Measurements from ENCODE around the gene MOV10. TPM values are rescaled to one million over a fixed set of nuclear protein-coding genes. Genes with fewer than 3 reads are reported as not detected.
A peak's percentile ranks its signal among the peaks of the same experiment; 100 is the strongest.

The MOV10 gene
- total and polyA plus RNA-seq, 2 of the 13 experiments (the other 11 are each of a cell fraction or from before 2014, with no cell fraction given), result 56.4 to 58.2 TPM

DNA sequence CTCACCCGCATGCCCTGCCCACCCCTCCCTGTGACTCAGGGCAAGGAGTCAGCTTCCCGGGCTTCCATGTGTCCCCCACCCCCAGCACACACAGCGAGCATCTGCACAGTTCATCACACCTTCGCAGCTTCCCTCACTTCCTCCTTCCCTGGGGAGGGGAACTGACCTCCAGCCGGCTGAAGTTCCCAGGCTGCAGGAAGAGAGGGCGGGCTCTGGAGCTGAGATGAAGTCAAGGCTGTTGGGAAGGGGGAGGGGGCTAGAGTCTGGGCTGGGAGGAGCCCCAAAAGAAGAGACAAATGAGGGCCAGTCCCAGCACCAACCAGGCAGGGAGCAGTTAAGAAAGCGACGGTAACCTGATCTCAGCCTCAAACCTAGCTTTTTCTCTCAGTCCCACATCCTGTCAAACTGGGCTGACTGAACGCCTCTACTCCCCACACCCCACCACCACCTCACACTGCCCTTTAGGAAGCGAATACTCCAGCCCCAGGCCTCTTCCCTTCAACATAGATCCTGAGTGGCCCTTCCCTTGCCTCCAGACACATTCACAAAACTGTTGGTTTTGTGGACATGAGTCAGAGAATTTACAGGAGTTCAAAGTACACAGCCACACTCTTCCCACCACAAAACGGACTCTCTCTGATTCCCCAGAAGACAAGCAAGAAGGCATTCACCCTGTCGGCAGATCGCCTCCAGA is 30.6 kb downstream of the MOV10 start (continued):
- TF ChIP-seq, protein P1, sequence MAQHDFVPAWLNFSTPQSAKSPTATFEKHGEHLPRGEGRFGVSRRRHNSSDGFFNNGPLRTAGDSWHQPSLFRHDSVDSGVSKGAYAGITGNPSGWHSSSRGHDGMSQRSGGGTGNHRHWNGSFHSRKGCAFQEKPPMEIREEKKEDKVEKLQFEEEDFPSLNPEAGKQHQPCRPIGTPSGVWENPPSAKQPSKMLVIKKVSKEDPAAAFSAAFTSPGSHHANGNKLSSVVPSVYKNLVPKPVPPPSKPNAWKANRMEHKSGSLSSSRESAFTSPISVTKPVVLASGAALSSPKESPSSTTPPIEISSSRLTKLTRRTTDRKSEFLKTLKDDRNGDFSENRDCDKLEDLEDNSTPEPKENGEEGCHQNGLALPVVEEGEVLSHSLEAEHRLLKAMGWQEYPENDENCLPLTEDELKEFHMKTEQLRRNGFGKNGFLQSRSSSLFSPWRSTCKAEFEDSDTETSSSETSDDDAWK (CRISPR knock-in tag; IDR thresholded peaks at IDR 0.05), result no peak
- TF ChIP-seq NR2F6 (IDR thresholded peaks at IDR 0.05) (no peak), NR2F6 (CRISPR knock-in tag; IDR thresholded peaks at IDR 0.05) (peak; percentile 42; the same call in 1 of the 2 replicates), PITX1 (CRISPR knock-in tag; IDR thresholded peaks at IDR 0.05) (no peak), SMAD3 (CRISPR knock-in tag; IDR thresholded peaks at IDR 0.05) (no peak; the same call in 1 of the 2 replicates), RELA (CRISPR knock-in tag; IDR thresholded peaks at IDR 0.05) (no peak), SP5 (CRISPR knock-in tag; IDR thresholded peaks at IDR 0.05; ENCODE audit: borderline replicate concordance, low read depth) (0 out of 2 replicates have a peak, but pooled peaks have one; percentile 3), ZFP90 (CRISPR knock-in tag; IDR thresholded peaks at IDR 0.05; ENCODE audit: borderline replicate concordance) (no peak), ZNF431 (CRISPR knock-in tag; IDR thresholded peaks at IDR 0.05; ENCODE audit: borderline replicate concordance, low read depth) (no peak), ZNF225 (CRISPR knock-in tag; IDR thresholded peaks at IDR 0.05) (no peak), TBP (CRISPR knock-in tag; IDR thresholded peaks at IDR 0.05) (no peak), ZNF550 (CRISPR knock-in tag; IDR thresholded peaks at IDR 0.05; ENCODE audit: borderline replicate concordance) (no peak), ZNF737 (CRISPR knock-in tag; IDR thresholded peaks at IDR 0.05; ENCODE audit: borderline replicate concordance) (no peak), ZNF430 (CRISPR knock-in tag; IDR thresholded peaks at IDR 0.05) (peak; percentile 47; the same call in 1 of the 2 replicates), ESRRA (CRISPR knock-in tag; IDR thresholded peaks at IDR 0.05; ENCODE audit: low read depth) (no peak), DNMT3B (CRISPR knock-in tag; conservative IDR thresholded peaks at IDR 0.05) (peak; percentile 79), LCORL (IDR thresholded peaks at IDR 0.05) (no peak), LCORL (CRISPR knock-in tag; IDR thresholded peaks at IDR 0.05) (peak; percentile 62; the same call in 1 of the 2 replicates), JUND (CRISPR knock-in tag; IDR thresholded peaks at IDR 0.05) (no peak), NFIC (IDR thresholded peaks at IDR 0.05; ENCODE audit: low read length) (no peak), DNMT1 (CRISPR knock-in tag; IDR thresholded peaks at IDR 0.05) (no peak), NFYB (CRISPR knock-in tag; IDR thresholded peaks at IDR 0.05) (0 out of 2 replicates have a peak, but pooled peaks have one; percentile 26)
- TF ChIP-seq, protein P2, sequence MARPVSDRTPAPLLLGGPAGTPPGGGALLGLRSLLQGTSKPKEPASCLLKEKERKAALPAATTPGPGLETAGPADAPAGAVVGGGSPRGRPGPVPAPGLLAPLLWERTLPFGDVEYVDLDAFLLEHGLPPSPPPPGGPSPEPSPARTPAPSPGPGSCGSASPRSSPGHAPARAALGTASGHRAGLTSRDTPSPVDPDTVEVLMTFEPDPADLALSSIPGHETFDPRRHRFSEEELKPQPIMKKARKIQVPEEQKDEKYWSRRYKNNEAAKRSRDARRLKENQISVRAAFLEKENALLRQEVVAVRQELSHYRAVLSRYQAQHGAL (CRISPR knock-in tag; IDR thresholded peaks at IDR 0.05; ENCODE audit: not compliant biosample characterization), result no peak
- TF ChIP-seq, protein P3, sequence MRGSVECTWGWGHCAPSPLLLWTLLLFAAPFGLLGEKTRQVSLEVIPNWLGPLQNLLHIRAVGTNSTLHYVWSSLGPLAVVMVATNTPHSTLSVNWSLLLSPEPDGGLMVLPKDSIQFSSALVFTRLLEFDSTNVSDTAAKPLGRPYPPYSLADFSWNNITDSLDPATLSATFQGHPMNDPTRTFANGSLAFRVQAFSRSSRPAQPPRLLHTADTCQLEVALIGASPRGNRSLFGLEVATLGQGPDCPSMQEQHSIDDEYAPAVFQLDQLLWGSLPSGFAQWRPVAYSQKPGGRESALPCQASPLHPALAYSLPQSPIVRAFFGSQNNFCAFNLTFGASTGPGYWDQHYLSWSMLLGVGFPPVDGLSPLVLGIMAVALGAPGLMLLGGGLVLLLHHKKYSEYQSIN (CRISPR knock-in tag; IDR thresholded peaks at IDR 0.05; ENCODE audit: borderline replicate concordance), result no peak
- TF ChIP-seq, protein P4, sequence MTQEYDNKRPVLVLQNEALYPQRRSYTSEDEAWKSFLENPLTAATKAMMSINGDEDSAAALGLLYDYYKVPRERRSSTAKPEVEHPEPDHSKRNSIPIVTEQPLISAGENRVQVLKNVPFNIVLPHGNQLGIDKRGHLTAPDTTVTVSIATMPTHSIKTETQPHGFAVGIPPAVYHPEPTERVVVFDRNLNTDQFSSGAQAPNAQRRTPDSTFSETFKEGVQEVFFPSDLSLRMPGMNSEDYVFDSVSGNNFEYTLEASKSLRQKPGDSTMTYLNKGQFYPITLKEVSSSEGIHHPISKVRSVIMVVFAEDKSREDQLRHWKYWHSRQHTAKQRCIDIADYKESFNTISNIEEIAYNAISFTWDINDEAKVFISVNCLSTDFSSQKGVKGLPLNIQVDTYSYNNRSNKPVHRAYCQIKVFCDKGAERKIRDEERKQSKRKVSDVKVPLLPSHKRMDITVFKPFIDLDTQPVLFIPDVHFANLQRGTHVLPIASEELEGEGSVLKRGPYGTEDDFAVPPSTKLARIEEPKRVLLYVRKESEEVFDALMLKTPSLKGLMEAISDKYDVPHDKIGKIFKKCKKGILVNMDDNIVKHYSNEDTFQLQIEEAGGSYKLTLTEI (CRISPR knock-in tag; conservative IDR thresholded peaks at IDR 0.05), result no peak
- TF ChIP-seq, protein P5, sequence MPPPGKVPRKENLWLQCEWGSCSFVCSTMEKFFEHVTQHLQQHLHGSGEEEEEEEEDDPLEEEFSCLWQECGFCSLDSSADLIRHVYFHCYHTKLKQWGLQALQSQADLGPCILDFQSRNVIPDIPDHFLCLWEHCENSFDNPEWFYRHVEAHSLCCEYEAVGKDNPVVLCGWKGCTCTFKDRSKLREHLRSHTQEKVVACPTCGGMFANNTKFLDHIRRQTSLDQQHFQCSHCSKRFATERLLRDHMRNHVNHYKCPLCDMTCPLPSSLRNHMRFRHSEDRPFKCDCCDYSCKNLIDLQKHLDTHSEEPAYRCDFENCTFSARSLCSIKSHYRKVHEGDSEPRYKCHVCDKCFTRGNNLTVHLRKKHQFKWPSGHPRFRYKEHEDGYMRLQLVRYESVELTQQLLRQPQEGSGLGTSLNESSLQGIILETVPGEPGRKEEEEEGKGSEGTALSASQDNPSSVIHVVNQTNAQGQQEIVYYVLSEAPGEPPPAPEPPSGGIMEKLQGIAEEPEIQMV (CRISPR knock-in tag; IDR thresholded peaks at IDR 0.05; ENCODE audit: low read depth), result no peak
